T47D (cell line): ENCODE results near the gene LARP6.
A peak's percentile ranks its signal among the peaks of the same experiment; 100 is the strongest.
"Not testable (repeated sequence)": the region's sequence is repeated elsewhere in the genome, so short reads cannot be mapped to it uniquely, and the experiment has no call there.

Experiments
- DNase-seq, 2 experiments: peaks; one replicate each; pipeline versions ENCODE4 v3.0.0 to v3.0.0-alpha.2; 2011 to 2012; ENCODE audit warnings: low read depth in 1 of 2, low spot score in 1 of 2
- JUND ChIP-seq: IDR thresholded peaks from 2 replicates; pipeline ENCODE4 v1.6.1; 2012; ENCODE audit warnings: low read depth
- in situ Hi-C: cut with HindIII; loops from 2 replicates; pipeline ENCODE4 v1.10.0; 2016; ENCODE audit warnings: low sequenced_read_pairs, low pct_unique_long_range_greater_than_20kb

The LARP6 gene

DNA sequence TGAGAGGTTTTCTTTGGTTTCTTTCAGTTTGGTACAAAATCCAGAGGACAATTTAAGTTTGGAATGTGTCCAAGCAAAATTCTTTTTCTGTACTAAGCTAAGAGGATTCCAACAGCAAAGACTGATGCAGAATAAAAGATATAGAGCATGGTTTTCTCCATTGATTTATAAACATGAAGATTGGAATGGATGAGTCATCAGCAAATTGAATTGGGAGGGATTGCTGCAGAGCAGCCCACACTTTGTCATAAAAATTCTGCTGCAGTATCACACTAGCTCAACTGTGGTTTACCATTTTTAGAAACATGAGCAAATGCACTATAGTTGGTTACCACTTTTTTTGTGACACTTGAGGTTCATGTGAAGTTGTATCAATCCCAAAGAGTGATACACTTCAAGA lies 16.1 kb upstream of the LARP6 start:
- DNase-seq = no peak
- TF ChIP-seq JUND = no peak
- in situ Hi-C loops = no loop called here

DNA sequence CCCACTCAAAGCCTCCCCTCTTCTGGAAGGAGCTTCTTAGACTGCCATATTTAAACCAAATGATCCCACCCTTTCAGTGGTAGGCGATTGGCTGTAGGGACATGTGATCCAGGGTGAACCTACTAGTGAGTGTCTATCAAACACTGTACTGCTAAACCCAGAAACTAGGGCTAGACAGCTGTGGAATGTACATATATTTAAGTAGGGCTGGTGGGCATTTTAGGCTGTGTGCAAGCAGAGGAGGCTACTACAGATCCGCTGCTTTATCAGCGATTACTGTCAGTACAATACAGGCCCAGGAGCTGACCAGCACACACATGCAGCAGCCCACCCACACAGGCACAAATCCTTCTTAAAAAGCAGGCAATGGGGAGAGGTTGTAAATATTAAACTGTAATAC lies 15.4 kb upstream of the LARP6 start:
- TF ChIP-seq JUND = no peak
- DNase-seq = no peak
- in situ Hi-C loops = no loop called here

DNA sequence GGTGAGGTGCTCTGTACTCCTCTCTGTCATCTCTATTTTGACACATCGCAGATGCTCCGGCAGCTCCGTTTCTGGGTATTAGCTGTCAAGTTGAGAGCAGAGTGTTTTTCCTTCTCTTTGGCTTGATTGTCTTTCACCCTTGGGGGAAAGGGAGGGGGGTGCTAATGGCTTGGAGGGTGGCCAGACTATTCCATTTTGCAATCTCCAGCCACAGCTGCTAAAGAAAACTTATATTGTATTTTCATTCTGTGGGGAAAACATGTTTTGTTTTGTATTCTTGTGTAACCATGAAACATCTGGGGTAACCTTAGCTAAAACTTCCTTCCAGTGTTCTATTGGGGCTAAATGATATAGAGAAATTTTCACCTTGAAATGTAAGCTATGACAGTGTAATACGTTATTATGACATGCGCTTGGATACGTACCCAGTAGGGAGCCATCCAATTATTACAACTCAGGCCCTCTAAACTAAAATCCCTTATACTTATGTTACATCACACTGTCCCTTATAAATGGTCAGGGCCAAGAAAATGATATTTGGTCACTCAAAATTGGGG lies 14.0 kb upstream of the LARP6 start:
- in situ Hi-C loops = no loop called here
- no peak for DNase-seq

DNA sequence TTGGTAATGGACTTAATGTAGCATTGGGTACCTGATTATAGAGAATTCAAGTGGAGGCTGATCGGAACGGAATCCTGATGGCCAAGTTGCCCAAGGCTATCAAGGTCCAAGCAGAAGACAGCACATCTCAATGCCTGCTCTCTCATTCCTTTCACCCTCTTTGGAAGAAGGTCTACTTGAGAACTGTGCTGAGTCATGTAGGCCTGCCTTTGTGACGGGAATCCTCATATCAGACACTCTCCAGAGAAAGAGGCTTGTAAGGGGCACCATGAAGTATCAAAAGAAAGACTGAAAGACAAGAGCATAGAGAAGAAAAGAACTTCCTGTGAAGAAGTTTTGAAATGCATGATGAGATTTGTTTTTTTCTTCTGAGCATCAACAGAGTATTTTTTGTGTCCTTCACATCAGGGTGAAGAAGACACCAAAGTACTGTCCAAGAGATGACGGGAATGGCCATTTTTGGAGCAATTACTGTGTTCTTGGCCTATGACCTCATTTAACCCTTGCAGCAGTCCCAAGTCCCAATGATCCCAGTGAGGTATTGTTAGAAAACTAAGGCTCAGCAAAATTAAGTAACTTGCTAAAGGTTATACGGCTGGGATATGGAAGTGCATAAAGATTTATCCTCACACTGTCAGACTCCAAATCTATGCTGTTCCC lies 13.2 kb upstream of the LARP6 start:
- no peak for TF ChIP-seq JUND
- in situ Hi-C loops = no loop called here
- no peak for DNase-seq

More for the DNA sequence above, 14.0 kb upstream of the LARP6 start:
- TF ChIP-seq JUND = no peak

DNA sequence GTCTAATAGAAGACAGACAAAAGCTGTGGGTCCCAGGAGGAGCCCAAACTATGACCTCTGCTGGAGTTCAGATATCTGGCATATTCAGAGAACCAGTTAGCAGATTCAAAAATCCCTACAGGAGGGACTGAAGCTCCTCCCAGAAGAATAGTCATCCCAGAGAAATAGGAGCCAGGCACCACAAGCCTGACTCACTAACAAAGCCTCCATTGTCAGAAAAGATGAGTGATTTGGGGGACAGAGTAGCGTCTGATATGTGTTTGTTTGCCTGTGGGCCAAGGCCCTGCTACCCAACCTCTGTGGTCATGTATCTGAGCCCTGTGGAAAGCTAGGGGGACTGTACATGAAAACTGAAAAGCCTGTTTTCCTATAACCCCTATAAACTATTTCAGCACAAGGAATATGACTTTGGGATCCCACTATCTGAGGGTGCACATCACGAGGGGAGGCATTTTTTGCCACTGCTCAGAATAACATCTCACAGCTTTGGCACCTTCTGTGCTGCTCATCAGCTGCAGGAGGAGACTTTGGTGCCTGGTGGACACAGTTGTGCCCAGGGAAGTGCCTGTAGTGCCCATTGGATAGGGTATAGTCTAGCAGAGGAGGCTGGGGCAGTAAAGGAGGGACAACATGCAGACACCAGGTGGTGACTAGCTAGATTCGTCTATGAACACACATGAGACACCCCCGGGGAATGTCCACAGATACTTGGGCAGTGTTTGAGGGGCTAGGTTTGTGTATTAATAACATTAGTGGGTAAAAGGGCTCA lies 9.7 kb upstream of the LARP6 start:
- TF ChIP-seq JUND = no peak
- in situ Hi-C loops = no loop called here
- DNase-seq = no peak

DNA sequence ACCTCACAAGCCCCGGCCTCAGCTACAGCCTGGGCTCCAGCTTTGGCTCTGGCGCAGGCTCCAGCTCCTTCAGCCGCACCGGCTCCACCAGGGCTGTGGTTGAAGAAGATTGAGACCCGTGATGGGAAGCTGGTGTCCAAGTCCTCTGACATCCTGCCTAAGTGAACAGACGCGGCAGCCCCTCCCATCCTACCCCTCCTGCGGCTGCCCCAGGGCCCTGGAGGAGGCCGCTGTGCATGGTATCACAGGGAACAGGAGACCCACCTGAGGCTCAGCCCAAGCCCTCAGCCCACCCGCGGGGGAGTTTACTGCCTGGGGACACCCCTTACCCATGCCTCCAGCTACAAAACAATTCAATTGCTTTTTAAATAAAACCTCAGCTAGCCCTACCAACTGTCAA lies 6.0 kb upstream of the LARP6 start:
- DNase-seq = no peak
- TF ChIP-seq JUND = no peak
- in situ Hi-C loops = no loop called here

DNA sequence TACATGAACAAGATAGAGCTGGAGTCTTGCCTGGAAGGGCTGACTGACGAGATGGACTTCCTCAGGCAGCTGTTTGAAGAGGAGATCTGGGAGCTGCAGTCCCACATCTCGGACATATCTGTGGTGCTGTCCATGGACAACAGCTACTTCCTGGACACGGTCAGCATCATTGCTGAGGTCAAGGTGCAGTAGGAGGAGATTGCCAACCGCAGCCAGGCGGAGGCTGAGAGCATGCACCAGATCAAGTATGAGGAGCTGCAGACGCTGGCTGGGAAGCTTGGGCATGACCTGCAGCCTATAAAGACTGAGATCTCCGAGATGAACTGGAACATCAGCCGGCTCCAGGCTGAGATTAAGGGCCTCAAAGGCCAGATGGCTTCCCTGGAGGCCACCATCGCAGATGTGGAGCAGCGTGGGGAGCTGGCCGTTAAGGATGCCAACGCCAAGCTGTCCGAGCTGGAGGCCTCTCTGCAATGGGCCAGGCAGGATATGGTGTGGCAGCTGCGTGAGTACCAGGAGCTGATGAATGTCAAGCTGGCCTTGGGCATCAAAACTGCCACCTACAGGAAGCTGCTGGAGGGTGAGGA lies 5.5 kb upstream of the LARP6 start:
- DNase-seq = no peak
- TF ChIP-seq JUND = no peak
- in situ Hi-C loops = no loop called here

DNA sequence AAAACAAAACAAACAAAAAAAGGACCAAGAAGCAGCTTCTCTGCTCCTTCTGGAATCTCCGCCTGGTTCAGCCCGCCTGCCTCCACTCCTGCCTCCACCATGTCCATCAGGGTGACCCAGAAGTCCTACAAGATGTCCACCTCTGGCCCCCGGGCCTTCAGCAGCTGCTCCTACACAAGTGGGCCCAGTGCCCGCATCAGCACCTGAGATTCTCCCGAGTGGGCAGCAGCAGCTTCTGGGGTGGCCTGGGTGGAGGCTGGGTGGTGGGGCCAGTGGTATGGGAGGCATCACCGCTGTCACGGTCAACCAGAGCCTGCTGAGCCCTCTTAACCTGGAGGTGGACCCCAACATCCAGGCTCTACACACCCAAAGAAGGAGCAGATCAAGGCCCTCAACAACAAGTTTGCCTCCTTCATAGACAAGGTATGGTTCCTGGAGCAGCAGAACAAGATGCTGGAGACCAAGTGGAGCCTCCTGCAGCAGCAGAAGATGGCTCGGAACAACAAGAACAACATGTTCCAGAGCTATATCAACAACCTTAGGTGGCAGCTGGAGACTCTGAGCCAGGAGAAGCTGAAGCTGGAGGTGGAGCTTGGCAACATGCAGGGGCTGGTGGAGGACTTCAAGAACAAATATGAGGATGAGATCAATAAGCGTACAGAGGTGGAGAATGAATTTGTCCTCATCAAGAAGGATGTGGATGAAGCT lies 4.8 kb upstream of the LARP6 start:
- DNase-seq, in situ Hi-C loops: not testable (repeated sequence)

DNA sequence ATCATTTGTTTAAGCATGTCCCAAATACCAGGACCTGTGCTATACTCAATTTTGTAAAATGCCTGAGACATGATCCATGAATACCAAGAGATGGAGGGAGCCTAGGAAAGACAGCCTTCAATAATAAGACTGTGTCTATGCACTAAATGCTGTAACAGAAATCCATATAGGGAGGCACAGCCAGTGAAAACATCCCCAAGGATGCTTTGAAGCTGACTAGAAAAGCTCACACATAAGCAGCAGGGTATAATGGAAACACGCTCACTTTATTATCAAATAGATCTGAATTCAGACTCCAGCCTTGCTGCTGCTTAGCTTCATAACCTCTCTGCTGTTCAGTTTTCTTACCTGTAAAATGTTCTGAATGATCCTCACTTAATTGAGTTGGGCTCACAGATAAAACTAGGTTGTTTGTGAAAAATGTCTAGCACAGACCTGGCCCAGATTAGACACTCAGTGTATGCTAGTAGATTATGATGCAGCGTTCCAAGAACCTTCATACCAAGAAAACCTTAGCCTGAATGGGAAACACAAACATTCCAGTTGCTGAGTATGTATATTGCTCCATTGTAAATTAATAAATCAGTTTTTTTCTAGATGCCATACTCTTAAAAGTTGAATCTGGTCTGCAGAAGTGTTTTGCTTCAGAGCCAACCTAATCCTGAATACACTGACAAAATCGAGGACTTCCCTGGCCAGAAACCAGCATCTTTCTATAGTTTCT lies 3.8 kb upstream of the LARP6 start:
- TF ChIP-seq JUND = no peak
- no peak for DNase-seq
- in situ Hi-C loops = no loop called here

DNA sequence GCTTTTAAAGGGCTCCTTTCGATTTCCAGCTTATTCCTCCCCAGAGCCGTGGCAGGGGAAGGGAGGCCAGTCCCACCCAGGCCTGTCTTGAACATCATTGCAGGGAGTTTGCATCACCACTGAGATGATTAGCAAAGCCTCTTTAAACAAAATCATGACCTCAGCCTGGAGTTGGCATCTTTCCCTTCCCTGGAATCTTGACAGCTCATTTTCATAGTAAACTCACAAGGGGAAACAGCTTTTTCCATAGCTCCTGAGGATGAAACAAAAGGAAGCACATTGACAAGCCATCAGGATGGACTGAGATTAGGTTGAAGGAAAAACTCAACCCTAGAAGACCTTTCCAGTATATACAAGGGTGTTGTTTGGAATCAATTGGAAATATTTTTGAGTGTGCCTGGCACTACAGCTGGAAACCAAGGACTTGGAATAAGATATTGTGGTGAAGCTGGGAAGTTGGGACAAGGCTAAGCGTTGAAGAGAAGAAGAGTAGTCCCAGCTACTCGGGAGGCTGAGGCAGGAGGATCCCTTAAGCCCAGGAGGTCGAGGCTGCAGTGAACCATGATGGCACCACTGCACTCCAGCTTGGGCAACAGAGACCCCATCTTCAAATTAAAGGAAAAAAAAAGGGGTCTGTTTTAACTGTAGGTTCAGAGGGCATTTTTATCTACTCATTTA lies 3.1 kb upstream of the LARP6 start:
- DNase-seq = peak in 1 of 2 experiments; percentile 23
- in situ Hi-C loops = no loop called here
- TF ChIP-seq JUND = no peak

DNA sequence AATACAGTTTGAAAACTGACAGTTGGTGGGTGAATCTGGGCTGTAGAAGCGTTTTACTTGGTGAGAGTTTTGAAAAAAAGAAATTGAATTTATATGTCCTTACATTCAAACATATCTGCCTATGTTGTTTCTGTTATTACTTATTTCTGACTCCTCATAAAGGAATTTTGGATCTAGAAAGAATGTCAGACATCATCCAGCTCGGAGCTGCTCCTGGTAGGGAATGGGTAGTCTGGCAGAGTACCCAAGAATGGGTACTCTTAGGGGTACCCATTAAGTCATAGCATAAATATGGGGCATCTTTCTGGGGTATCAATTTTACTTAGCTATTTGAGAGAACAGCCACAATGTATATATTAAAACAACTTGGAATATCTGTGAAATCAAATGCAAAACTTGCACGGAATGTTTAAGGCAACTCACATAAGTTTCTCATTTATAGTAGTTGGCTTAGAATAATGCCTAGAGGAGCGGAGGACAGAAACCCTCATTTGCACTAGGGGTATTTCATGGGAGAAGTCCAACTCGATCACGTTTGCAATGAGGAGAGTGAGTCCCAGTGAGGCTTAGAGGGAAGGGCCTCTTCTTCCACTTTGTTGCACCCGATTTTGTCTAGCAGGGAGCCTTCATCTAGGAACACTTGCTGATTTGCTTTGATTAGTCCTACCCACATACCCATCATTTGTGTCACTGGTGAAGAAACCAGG lies 2.4 kb upstream of the LARP6 start:
- in situ Hi-C loops = no loop called here
- DNase-seq = no peak
- no peak for TF ChIP-seq JUND
